Keratinocyte (primary cell): Measurements from ENCODE around the gene BMPER. TPM values are rescaled to one million over a fixed set of nuclear protein-coding genes. Genes with fewer than 3 reads are reported as not detected.
A peak's percentile ranks its signal among the peaks of the same experiment; 100 is the strongest.

Experiments used
- DNase-seq: peaks from one replicate; pipeline ENCODE4 v3.0.0-alpha.2; 2011; ENCODE audit warnings: low read depth, missing footprints, low spot score
- FAIRE-seq: peaks from 2 replicates; lab custom pipeline; 2011; peaks lifted over from hg19 to GRCh38; lab: Jason Lieb, UNC
- H2AFZ ChIP-seq: 2 replicates; pipeline ENCODE4 v1.6.0; 2012; ENCODE audit warnings: low read length, control low read depth, inconsistent platforms; ENCODE audit not compliant: control insufficient read depth
- H3K27ac ChIP-seq: 2 replicates; pipeline ENCODE4 v1.5.1; 2011; ENCODE audit warnings: low read length; ENCODE audit not compliant: control insufficient read depth, insufficient read depth
- H3K27me3 ChIP-seq: 3 replicates; pipeline ENCODE4 v1.6.0; 2011; ENCODE audit warnings: low read length; ENCODE audit not compliant: control insufficient read depth, insufficient read depth; ENCODE audit errors: extremely low read depth
- H3K36me3 ChIP-seq, 2 experiments: 2 replicates in 1 of 2; 3 replicates in 1 of 2; pipeline ENCODE4 v1.5.1; 2011; ENCODE audit warnings: low read length in 2 of 2, mild to moderate bottlenecking in 1 of 2; ENCODE audit not compliant: control insufficient read depth in 2 of 2, insufficient read depth in 2 of 2; ENCODE audit errors: extremely low read depth in 1 of 2
- H3K4me1 ChIP-seq: 3 replicates; pipeline ENCODE4 v1.5.1; 2011; ENCODE audit warnings: low read length; ENCODE audit not compliant: control insufficient read depth, insufficient read depth; ENCODE audit errors: extremely low read depth
- H3K4me2 ChIP-seq: 3 replicates; pipeline ENCODE4 v1.6.0; 2011; ENCODE audit warnings: low read depth, low read length; ENCODE audit not compliant: control insufficient read depth, insufficient read depth; ENCODE audit errors: extremely low read depth
- H3K4me3 ChIP-seq, 3 experiments: fragments of 200-600 bp in 1 of 3; sonication (generic) in 1 of 3; 2 replicates in 2 of 3; 3 replicates in 1 of 3; pipeline ENCODE4 v1.5.1; 2011 to 2016; ENCODE audit warnings: low read length in 3 of 3, mild to moderate bottlenecking in 3 of 3, control low read depth in 2 of 3, inconsistent platforms in 1 of 3, low read depth in 1 of 3, mixed read lengths in 1 of 3, mixed run types in 1 of 3, moderate library complexity in 1 of 3; ENCODE audit not compliant: control insufficient read depth in 2 of 3, insufficient read depth in 2 of 3; ENCODE audit errors: extremely low read depth in 1 of 3
- H3K79me2 ChIP-seq: 2 replicates; pipeline ENCODE4 v1.6.0; 2012; ENCODE audit warnings: low read length; ENCODE audit not compliant: control insufficient read depth, insufficient read depth
- H3K9ac ChIP-seq: 3 replicates; pipeline ENCODE4 v1.6.0; 2011; ENCODE audit warnings: low read length; ENCODE audit not compliant: control insufficient read depth, insufficient read depth; ENCODE audit errors: extremely low read depth
- H3K9me1 ChIP-seq: 3 replicates; pipeline ENCODE4 v1.6.0; 2011; ENCODE audit warnings: low read length; ENCODE audit not compliant: control insufficient read depth, insufficient read depth; ENCODE audit errors: extremely low read depth
- H3K9me3 ChIP-seq: 2 replicates; pipeline ENCODE4 v1.5.1; 2012; ENCODE audit warnings: low read depth, low read length; ENCODE audit not compliant: control insufficient read depth
- H4K20me1 ChIP-seq: 3 replicates; pipeline ENCODE4 v1.6.0; 2011; ENCODE audit warnings: low read length; ENCODE audit not compliant: control insufficient read depth, insufficient read depth; ENCODE audit errors: extremely low read depth
- CTCF ChIP-seq, 3 experiments: IDR thresholded peaks in 1 of 3; conservative IDR thresholded peaks in 1 of 3; optimal IDR thresholded peaks in 1 of 3; 2 replicates in 2 of 3; 3 replicates in 1 of 3; pipeline versions ENCODE3 to v1.5.1; 2011; ENCODE audit warnings: low read length in 3 of 3, mild to moderate bottlenecking in 3 of 3, moderate library complexity in 2 of 3, control low read depth in 1 of 3, inconsistent platforms in 1 of 3; ENCODE audit not compliant: insufficient read depth in 2 of 3; ENCODE audit errors: extremely low read depth in 1 of 3
- EZH2 ChIP-seq: IDR thresholded peaks from one replicate; pipeline ENCODE4 v1.6.1; 2012; ENCODE audit warnings: inconsistent platforms, mild to moderate bottlenecking, low read length, moderate library complexity
- dilution Hi-C: fragments of 300-500 bp; cut with MboI; formaldehyde crosslinking; loops from one replicate; pipeline ENCODE4 v1.7.0; 2020; ENCODE audit warnings: low sequenced_read_pairs; ENCODE audit not compliant: extremely low pct_ligation_motif_present
- polyA plus RNA-seq, 5 experiments: library from polyadenylated mRNA; depleted of rRNA in 3 of 5; stranded (reverse) in 3 of 5; stranded (forward) in 1 of 5; unstranded in 1 of 5; fragments of >200 nt; gene quantifications; 1 replicate in 1 of 5; 2 replicates in 3 of 5; 3 replicates in 1 of 5; pipeline versions ENCODE4 v1.2.1 to v1.2.3, GENCODE V29; 2011 to 2012; ENCODE audit warnings: missing spikeins in 2 of 5, low read depth in 1 of 5, low replicate concordance in 1 of 5

BMPER gene
- polyA plus RNA-seq, 1 donor (not counting 4 experiments of a cell fraction or from before 2014, with no cell fraction given), result 0.67 TPM

- no peaks in the 10 kb centered on the region for H3K9me3 ChIP-seq
- no peaks in the 10 kb centered on the region for H3K36me3 ChIP-seq
- dilution Hi-C loops, result no loop called here
- TF ChIP-seq EZH2, result no peak
- no peak for TF ChIP-seq CTCF (optimal IDR thresholded peaks at IDR 0.05 in 1 of 3, IDR thresholded peaks at IDR 0.05 in 1 of 3, conservative IDR thresholded peaks at IDR 0.05 in 1 of 3; ENCODE audit: extremely low read depth in 1 of 3, insufficient read depth in 2 of 3, low read length in 3 of 3)
- H3K79me2 ChIP-seq, result no peaks in the 10 kb centered on the region
- no peak for DNase-seq
- no peak overlapping the region for H3K4me2 ChIP-seq
- H3K4me3 ChIP-seq, result no peak overlapping the region
- peak; percentile 68 for FAIRE-seq
- peaks cover 8% of the 10 kb centered on the region for H3K4me1 ChIP-seq
- H3K9me1 ChIP-seq, result no peaks in the 10 kb centered on the region
- H2AFZ ChIP-seq, result no peak overlapping the region
- H4K20me1 ChIP-seq, result no peaks in the 10 kb centered on the region
- H3K9ac ChIP-seq, result no peak overlapping the region
- no peak overlapping the region for H3K27ac ChIP-seq
- H3K27me3 ChIP-seq, result no peaks in the 10 kb centered on the region
Measured at GRCh38 chr7:33946094-33946699, 40.9 kb downstream of the BMPER start.

- Histone ChIP-seq H3K27me3 (no peaks in the 10 kb centered on the region), H3K79me2 (no peaks in the 10 kb centered on the region), H3K9me1 (no peaks in the 10 kb centered on the region), H2AFZ (no peak overlapping the region), H3K9me3 (no peaks in the 10 kb centered on the region), H3K9ac (no peak overlapping the region), H3K4me2 (no peak overlapping the region), H3K4me1 (peaks cover 12% of the 10 kb centered on the region), H3K36me3 (no peaks in the 10 kb centered on the region), H3K27ac (no peak overlapping the region), H4K20me1 (no peaks in the 10 kb centered on the region), H3K4me3 (no peak overlapping the region)
- TF ChIP-seq EZH2, result no peak
- no peak for TF ChIP-seq CTCF (optimal IDR thresholded peaks at IDR 0.05 in 1 of 3, IDR thresholded peaks at IDR 0.05 in 1 of 3, conservative IDR thresholded peaks at IDR 0.05 in 1 of 3; ENCODE audit: extremely low read depth in 1 of 3, insufficient read depth in 2 of 3, low read length in 3 of 3)
- FAIRE-seq, result no peak
- DNase-seq, result no peak
- dilution Hi-C loops, result no loop called here
Measured at GRCh38 chr7:33950047-33950714, 44.8 kb downstream of the BMPER start.
